Astrocyte (in vitro differentiated cells and primary cell): ENCODE measurements around the gene PCED1A. TPM values are rescaled to one million over a fixed set of nuclear protein-coding genes. Genes with fewer than 3 reads are reported as not detected.
A peak's percentile ranks its signal among the peaks of the same experiment; 100 is the strongest.

ENCODE experiments used
- DNase-seq: peaks from one replicate; pipeline ENCODE4 v3.0.0-alpha.2; 2010; ENCODE audit warnings: low read depth
- FAIRE-seq: peaks from 2 replicates; lab custom pipeline; 2011; peaks lifted over from hg19 to GRCh38; lab: Jason Lieb, UNC
- H2AFZ ChIP-seq: 2 replicates; pipeline ENCODE4 v1.6.0; 2012; ENCODE audit warnings: low read depth, low read length, inconsistent platforms
- H3K27ac ChIP-seq: 2 replicates; pipeline ENCODE4 v1.5.1; 2011; ENCODE audit warnings: low read depth, low read length, inconsistent platforms
- H3K27me3 ChIP-seq: 2 replicates; pipeline ENCODE4 v1.6.0; 2011; ENCODE audit warnings: low read length, inconsistent platforms; ENCODE audit not compliant: insufficient read depth
- H3K36me3 ChIP-seq: 2 replicates; pipeline ENCODE4 v1.5.1; 2011; ENCODE audit warnings: low read length, inconsistent platforms; ENCODE audit not compliant: insufficient read depth
- H3K4me1 ChIP-seq: 2 replicates; pipeline ENCODE4 v1.5.1; 2011; ENCODE audit warnings: low read length, inconsistent platforms; ENCODE audit not compliant: insufficient read depth
- H3K4me2 ChIP-seq: 2 replicates; pipeline ENCODE4 v1.6.0; 2012; ENCODE audit warnings: low read length, inconsistent platforms
- H3K4me3 ChIP-seq: 2 replicates; pipeline ENCODE4 v1.5.1; 2011; ENCODE audit warnings: low read depth, mild to moderate bottlenecking, low read length, inconsistent platforms; ENCODE audit not compliant: insufficient read depth
- H3K79me2 ChIP-seq: 2 replicates; pipeline ENCODE4 v1.6.0; 2012; ENCODE audit warnings: mild to moderate bottlenecking, low read length, inconsistent platforms; ENCODE audit not compliant: insufficient read depth
- H3K9ac ChIP-seq: 2 replicates; pipeline ENCODE4 v1.6.0; 2012; ENCODE audit warnings: mild to moderate bottlenecking, low read length, inconsistent platforms
- H3K9me3 ChIP-seq: 2 replicates; pipeline ENCODE4 v1.5.1; 2012; ENCODE audit warnings: low read depth, mild to moderate bottlenecking, low read length, inconsistent platforms; ENCODE audit not compliant: insufficient read depth
- H4K20me1 ChIP-seq: 2 replicates; pipeline ENCODE4 v1.6.0; 2012; ENCODE audit warnings: low read length, inconsistent platforms; ENCODE audit not compliant: insufficient read depth
- H3K27ac Mint-ChIP-seq: one replicate; pipeline ENCODE4 v1.8.0; 2021; ENCODE audit warnings: mild to moderate bottlenecking, mixed read lengths; ENCODE audit not compliant: unreplicated experiment
- H3K27me3 Mint-ChIP-seq: one replicate; pipeline ENCODE4 v1.8.0; 2021; ENCODE audit warnings: low read depth, mixed read lengths; ENCODE audit not compliant: unreplicated experiment
- H3K36me3 Mint-ChIP-seq: one replicate; pipeline ENCODE4 v1.8.0; 2021; ENCODE audit warnings: low read depth, mixed read lengths; ENCODE audit not compliant: unreplicated experiment
- H3K4me1 Mint-ChIP-seq: one replicate; pipeline ENCODE4 v1.8.0; 2021; ENCODE audit warnings: low read depth, mixed read lengths; ENCODE audit not compliant: unreplicated experiment
- H3K4me3 Mint-ChIP-seq: one replicate; pipeline ENCODE4 v1.8.0; 2021; ENCODE audit warnings: mild to moderate bottlenecking, moderate library complexity, mixed read lengths; ENCODE audit not compliant: unreplicated experiment
- H3K9me3 Mint-ChIP-seq: one replicate; pipeline ENCODE4 v1.8.0; 2021; ENCODE audit warnings: mild to moderate bottlenecking, mixed read lengths; ENCODE audit not compliant: unreplicated experiment
- CTCF ChIP-seq: IDR thresholded peaks from 2 replicates; pipeline ENCODE4 v1.5.1; 2011; ENCODE audit warnings: low read depth, mild to moderate bottlenecking, inconsistent platforms, low read length, moderate library complexity; ENCODE audit not compliant: insufficient read depth
- EZH2 ChIP-seq: IDR thresholded peaks from 2 replicates; pipeline ENCODE4 v1.6.1; 2012; ENCODE audit warnings: mild to moderate bottlenecking, low read length, inconsistent platforms; ENCODE audit not compliant: insufficient read depth
- total RNA-seq: library from RNA; stranded (reverse); gene quantifications from 2 replicates; pipeline ENCODE4 v1.2.1, GENCODE V29; 2021

The PCED1A gene
- total RNA-seq, 1 donor from 2014 or later = 17.2 TPM

- H2AFZ ChIP-seq = no peak overlapping the region
Observed at GRCh38 chr20:2820084-2820895, 20.2 kb downstream of the PCED1A start.

GRCh38 chr20:2817891-2818595, 22.4 kb downstream of the PCED1A start:
- Histone ChIP-seq H2AFZ (no peak overlapping the region), H3K4me1 (peaks cover 32% of the 10 kb centered on the region), H3K9me3 (no peaks in the 10 kb centered on the region), H3K79me2 (no peaks in the 10 kb centered on the region), H3K36me3 (no peaks in the 10 kb centered on the region), H3K27ac (no peak overlapping the region), H3K9ac (no peak overlapping the region), H3K27me3 (peaks cover 14% of the 10 kb centered on the region), H3K4me2 (no peak overlapping the region), H3K4me3 (no peak overlapping the region), H4K20me1 (no peaks in the 10 kb centered on the region)
- no peak for DNase-seq
- H3K4me1 Mint-ChIP-seq = peaks cover 26% of the 10 kb centered on the region
- H3K27me3 Mint-ChIP-seq = peaks cover 37% of the 10 kb centered on the region
- H3K9me3 Mint-ChIP-seq = peaks cover 12% of the 10 kb centered on the region
- H3K4me3 Mint-ChIP-seq = no peak overlapping the region
- no peaks in the 10 kb centered on the region for H3K36me3 Mint-ChIP-seq
- H3K27ac Mint-ChIP-seq = no peak overlapping the region
- FAIRE-seq = no peak
- no peak for TF ChIP-seq EZH2
- no peak for TF ChIP-seq CTCF

More at GRCh38 chr20:2820084-2820895, 20.2 kb downstream of the PCED1A start:
- no peaks in the 10 kb centered on the region for H3K36me3 Mint-ChIP-seq
- no peaks in the 10 kb centered on the region for H3K36me3 ChIP-seq
- peaks cover 15% of the 10 kb centered on the region for H3K4me1 Mint-ChIP-seq
- DNase-seq (peak; percentile 51), FAIRE-seq (no peak)
- H3K27me3 ChIP-seq = peaks cover 14% of the 10 kb centered on the region
- H3K27me3 Mint-ChIP-seq = peaks cover 37% of the 10 kb centered on the region
- H3K9me3 Mint-ChIP-seq = peaks cover 6% of the 10 kb centered on the region
- H3K4me2 ChIP-seq = peak overlapping the region; percentile 71
- no peak overlapping the region for H3K4me3 ChIP-seq
- H3K4me3 Mint-ChIP-seq = no peak overlapping the region
- no peaks in the 10 kb centered on the region for H3K79me2 ChIP-seq
- no peaks in the 10 kb centered on the region for H4K20me1 ChIP-seq
- H3K27ac ChIP-seq = no peak overlapping the region
- H3K27ac Mint-ChIP-seq = no peak overlapping the region
- H3K4me1 ChIP-seq = peaks cover 16% of the 10 kb centered on the region
- no peak for TF ChIP-seq CTCF
- TF ChIP-seq EZH2 = peak; percentile 36
- H3K9ac ChIP-seq = no peak overlapping the region
- H3K9me3 ChIP-seq = no peaks in the 10 kb centered on the region
